ENCODE measurements around the gene TINCR. TPM values are rescaled to one million over a fixed set of nuclear protein-coding genes. Genes with fewer than 3 reads are reported as not detected.

Gene TINCR
- total and polyA plus RNA-seq, 2 donors (not counting 1 experiment from before 2014, with no cell fraction given): 0.42 to 0.54 TPM

DNA sequence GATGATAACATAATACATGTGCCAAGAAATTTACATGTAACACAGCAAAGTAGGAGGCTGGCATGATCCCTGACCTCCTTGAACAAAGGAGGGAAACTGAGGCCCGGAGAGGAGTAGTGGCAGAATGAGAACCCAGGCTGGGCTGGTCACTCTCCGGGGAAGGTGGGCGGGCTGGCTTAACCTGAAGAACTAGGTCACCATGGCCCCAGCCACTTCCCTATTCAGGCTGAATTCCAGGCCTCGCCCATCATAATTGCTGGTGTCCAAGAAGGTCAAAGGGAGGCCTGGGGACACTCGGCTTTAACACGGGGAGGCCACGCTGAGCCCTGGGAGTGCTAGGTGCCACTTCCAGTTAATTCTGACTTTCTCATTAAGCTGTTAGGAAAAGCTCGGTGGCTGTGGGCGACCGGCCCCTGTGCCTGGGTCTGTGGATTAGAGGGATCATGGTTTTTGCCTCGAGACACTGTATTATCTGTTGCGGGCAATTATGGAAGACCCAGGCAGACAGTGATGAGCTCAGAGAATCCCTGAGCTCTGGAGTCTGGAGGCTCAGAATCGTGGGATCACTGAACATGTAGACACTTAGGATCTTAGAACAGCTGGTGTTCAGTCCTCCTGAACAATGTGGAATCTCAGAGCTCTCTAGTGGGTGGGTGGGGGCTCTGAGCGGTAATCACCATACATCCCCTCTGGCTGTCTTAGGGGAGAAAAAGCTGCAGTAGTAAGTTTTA, 5.0 kb upstream of the TINCR start:
- Histone ChIP-seq H3K4me3 (ENCODE audit: control extremely low read depth in 1 of 5, extremely low read depth in 1 of 5, insufficient read depth in 1 of 5, low read depth in 2 of 5, low read length in 4 of 5) (no peak overlapping the region), H3K36me3 (replicated peaks in 1 of 2; ENCODE audit: control extremely low read depth in 1 of 2, control insufficient read depth in 1 of 2, extremely low read depth in 1 of 2, insufficient read depth in 2 of 2, low read length in 1 of 2) (no peaks in the 10 kb centered on the region), H4K20me1 (ENCODE audit: control insufficient read depth, insufficient read depth, low read length, poor library complexity, severe bottlenecking) (no peaks in the 10 kb centered on the region), H3K4me2 (replicated peaks; ENCODE audit: low read depth, low read length, poor library complexity, severe bottlenecking) (no peak overlapping the region), H3K79me2 (ENCODE audit: control insufficient read depth, insufficient read depth, low read length) (no peaks in the 10 kb centered on the region), H3K9me3 (ENCODE audit: control extremely low read depth in 1 of 3, control insufficient read depth in 2 of 3, insufficient read depth in 1 of 3, low read length in 2 of 3) (peaks cover 0 to 19% (median 0%) of the 10 kb centered on the region in 3 donors), H3K9ac (ENCODE audit: low read length) (no peak overlapping the region), H3K27me3 (replicated peaks in 1 of 4; ENCODE audit: control extremely low read depth in 1 of 4, control insufficient read depth in 3 of 4, insufficient read depth in 4 of 4, low read length in 3 of 4) (peaks cover 0 to 7% (median 3%) of the 10 kb centered on the region in 4 experiments), H3K4me1 (ENCODE audit: control insufficient read depth in 2 of 2, insufficient read depth in 2 of 2, low read length in 2 of 2) (no peaks in the 10 kb centered on the region), H3K27ac (ENCODE audit: low read length in 2 of 2) (no peak overlapping the region), H2AFZ (ENCODE audit: insufficient read depth, low read depth, low read length, poor library complexity, severe bottlenecking) (no peak overlapping the region)
- H3K27ac Mint-ChIP-seq: no peak overlapping the region
- H3K4me1 Mint-ChIP-seq: peaks cover under 1% of the 10 kb centered on the region
- H3K27me3 Mint-ChIP-seq: no peaks in the 10 kb centered on the region
- WGBS (ENCODE audit: insufficient coverage): 96% methylated on average over 12 of the region's 14 CpGs
- POLR2A ChIA-PET: no interaction called here
- no peak for TF ChIP-seq EZH2 (IDR thresholded peaks at IDR 0.05; ENCODE audit: borderline replicate concordance, insufficient read depth, low read depth, low read length, poor library complexity, severe bottlenecking)
- TF ChIP-seq, protein P1, sequence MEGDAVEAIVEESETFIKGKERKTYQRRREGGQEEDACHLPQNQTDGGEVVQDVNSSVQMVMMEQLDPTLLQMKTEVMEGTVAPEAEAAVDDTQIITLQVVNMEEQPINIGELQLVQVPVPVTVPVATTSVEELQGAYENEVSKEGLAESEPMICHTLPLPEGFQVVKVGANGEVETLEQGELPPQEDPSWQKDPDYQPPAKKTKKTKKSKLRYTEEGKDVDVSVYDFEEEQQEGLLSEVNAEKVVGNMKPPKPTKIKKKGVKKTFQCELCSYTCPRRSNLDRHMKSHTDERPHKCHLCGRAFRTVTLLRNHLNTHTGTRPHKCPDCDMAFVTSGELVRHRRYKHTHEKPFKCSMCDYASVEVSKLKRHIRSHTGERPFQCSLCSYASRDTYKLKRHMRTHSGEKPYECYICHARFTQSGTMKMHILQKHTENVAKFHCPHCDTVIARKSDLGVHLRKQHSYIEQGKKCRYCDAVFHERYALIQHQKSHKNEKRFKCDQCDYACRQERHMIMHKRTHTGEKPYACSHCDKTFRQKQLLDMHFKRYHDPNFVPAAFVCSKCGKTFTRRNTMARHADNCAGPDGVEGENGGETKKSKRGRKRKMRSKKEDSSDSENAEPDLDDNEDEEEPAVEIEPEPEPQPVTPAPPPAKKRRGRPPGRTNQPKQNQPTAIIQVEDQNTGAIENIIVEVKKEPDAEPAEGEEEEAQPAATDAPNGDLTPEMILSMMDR (IDR thresholded peaks at IDR 0.05): no peak
- H3K4me3 Mint-ChIP-seq: no peak overlapping the region
- CTCF ChIA-PET: interaction anchor here (0.7 kb wide), 1 partner anchor 521 kb away, joined by 3 read pairs; no protein-coding TSS in a partner anchor
- H3K9me3 Mint-ChIP-seq (ENCODE audit: insufficient read depth): no peaks in the 10 kb centered on the region
- intact Hi-C loops (cut with micrococcal nuclease): no loop called here
- DNase-seq (no peak), ATAC-seq (ENCODE audit: low read depth) (no peak)

DNA sequence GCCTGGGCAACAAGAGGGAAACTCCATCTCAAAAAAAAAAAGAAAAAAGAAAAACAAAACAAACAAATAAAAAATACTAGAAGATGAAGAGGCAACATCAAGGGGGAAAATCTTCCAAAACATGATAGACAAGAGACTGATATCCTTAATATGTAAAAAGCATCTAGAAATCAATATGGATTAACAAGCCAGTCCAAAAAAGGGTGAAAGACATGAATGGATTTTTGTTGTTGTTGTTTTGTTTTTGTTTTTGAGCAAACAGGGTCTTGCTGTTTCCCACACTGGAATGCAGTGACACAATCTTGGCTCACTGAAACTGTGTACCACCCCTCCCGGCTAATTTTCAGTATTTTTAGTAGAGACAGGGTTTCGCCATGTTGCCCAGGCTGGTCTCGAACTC, 4.0 kb upstream of the TINCR start:
- Histone ChIP-seq H2AFZ (ENCODE audit: insufficient read depth, low read depth, low read length, poor library complexity, severe bottlenecking) (no peak overlapping the region), H3K9me3 (ENCODE audit: control extremely low read depth in 1 of 3, control insufficient read depth in 2 of 3, insufficient read depth in 1 of 3, low read length in 2 of 3) (peaks cover 0 to 19% (median 0%) of the 10 kb centered on the region in 3 donors), H3K4me3 (ENCODE audit: control extremely low read depth in 1 of 5, extremely low read depth in 1 of 5, insufficient read depth in 1 of 5, low read depth in 2 of 5, low read length in 4 of 5) (no peak overlapping the region), H3K4me1 (ENCODE audit: control insufficient read depth in 2 of 2, insufficient read depth in 2 of 2, low read length in 2 of 2) (peaks cover 0 to under 1% of the 10 kb centered on the region in 2 donors), H3K9ac (ENCODE audit: low read length) (no peak overlapping the region), H3K4me2 (replicated peaks; ENCODE audit: low read depth, low read length, poor library complexity, severe bottlenecking) (no peak overlapping the region), H3K27me3 (replicated peaks in 1 of 4; ENCODE audit: control extremely low read depth in 1 of 4, control insufficient read depth in 3 of 4, insufficient read depth in 4 of 4, low read length in 3 of 4) (peaks cover 0 to 11% (median 8%) of the 10 kb centered on the region in 4 experiments), H3K79me2 (ENCODE audit: control insufficient read depth, insufficient read depth, low read length) (no peaks in the 10 kb centered on the region), H3K36me3 (replicated peaks in 1 of 2; ENCODE audit: control extremely low read depth in 1 of 2, control insufficient read depth in 1 of 2, extremely low read depth in 1 of 2, insufficient read depth in 2 of 2, low read length in 1 of 2) (no peaks in the 10 kb centered on the region), H3K27ac (ENCODE audit: low read length in 2 of 2) (no peak overlapping the region), H4K20me1 (ENCODE audit: control insufficient read depth, insufficient read depth, low read length, poor library complexity, severe bottlenecking) (no peaks in the 10 kb centered on the region)
- ChIA-PET CTCF (no interaction called here), POLR2A (no interaction called here)
- DNase-seq: no peak
- H3K4me1 Mint-ChIP-seq: no peaks in the 10 kb centered on the region
- no peak for TF ChIP-seq EZH2 (IDR thresholded peaks at IDR 0.05; ENCODE audit: borderline replicate concordance, insufficient read depth, low read depth, low read length, poor library complexity, severe bottlenecking)
- TF ChIP-seq, protein P1 (IDR thresholded peaks at IDR 0.05): no peak
- WGBS (ENCODE audit: insufficient coverage): 100% methylated on average over 2 of the region's 3 CpGs
- no peak overlapping the region for H3K4me3 Mint-ChIP-seq
- no peaks in the 10 kb centered on the region for H3K9me3 Mint-ChIP-seq (ENCODE audit: insufficient read depth)
- no peak for ATAC-seq (ENCODE audit: low read depth)
- H3K27me3 Mint-ChIP-seq: no peaks in the 10 kb centered on the region
- H3K27ac Mint-ChIP-seq: no peak overlapping the region
- intact Hi-C loops (cut with micrococcal nuclease): no loop called here
